AG09309 (cell line): ENCODE data around the gene TPP2.
A peak's percentile ranks its signal among the peaks of the same experiment; 100 is the strongest.

Experiments used
- DNase-seq: peaks from one replicate; pipeline ENCODE4 v3.0.0-alpha.2; 2010; ENCODE audit warnings: low read depth
- H3K4me3 ChIP-seq: 2 replicates; pipeline ENCODE4 v1.5.1; 2011; ENCODE audit warnings: mild to moderate bottlenecking, low read depth, low read length, moderate library complexity; ENCODE audit not compliant: control insufficient read depth
- TF ChIP-seq, protein P1 (sequence below): IDR thresholded peaks from 2 replicates; pipeline ENCODE4 v1.5.1; 2011; ENCODE audit warnings: mild to moderate bottlenecking, low read depth, low read length, inconsistent platforms; ENCODE audit not compliant: insufficient read depth, control insufficient read depth; ENCODE audit errors: missing control alignments

The TPP2 gene

DNA sequence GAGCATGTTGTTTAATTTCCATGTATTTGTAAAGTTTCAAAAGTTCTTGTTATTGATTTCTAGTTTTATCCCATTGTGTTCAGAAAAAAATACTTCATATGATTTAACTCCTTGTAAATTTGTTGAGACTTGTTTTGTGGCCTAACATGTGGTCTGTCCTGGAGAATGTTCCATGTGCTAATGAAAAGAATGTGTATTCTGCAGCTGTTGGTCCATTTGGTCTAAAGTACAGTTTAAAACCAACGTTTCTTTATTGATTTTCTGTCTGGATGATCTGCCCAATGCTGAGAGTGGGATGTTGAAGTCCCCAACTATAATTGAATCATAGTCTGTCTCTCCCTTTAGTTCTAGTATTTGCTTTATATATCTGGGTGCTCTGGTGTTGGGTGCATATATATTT is 34.9 kb upstream of the TPP2 start:
- TF ChIP-seq, protein P1, sequence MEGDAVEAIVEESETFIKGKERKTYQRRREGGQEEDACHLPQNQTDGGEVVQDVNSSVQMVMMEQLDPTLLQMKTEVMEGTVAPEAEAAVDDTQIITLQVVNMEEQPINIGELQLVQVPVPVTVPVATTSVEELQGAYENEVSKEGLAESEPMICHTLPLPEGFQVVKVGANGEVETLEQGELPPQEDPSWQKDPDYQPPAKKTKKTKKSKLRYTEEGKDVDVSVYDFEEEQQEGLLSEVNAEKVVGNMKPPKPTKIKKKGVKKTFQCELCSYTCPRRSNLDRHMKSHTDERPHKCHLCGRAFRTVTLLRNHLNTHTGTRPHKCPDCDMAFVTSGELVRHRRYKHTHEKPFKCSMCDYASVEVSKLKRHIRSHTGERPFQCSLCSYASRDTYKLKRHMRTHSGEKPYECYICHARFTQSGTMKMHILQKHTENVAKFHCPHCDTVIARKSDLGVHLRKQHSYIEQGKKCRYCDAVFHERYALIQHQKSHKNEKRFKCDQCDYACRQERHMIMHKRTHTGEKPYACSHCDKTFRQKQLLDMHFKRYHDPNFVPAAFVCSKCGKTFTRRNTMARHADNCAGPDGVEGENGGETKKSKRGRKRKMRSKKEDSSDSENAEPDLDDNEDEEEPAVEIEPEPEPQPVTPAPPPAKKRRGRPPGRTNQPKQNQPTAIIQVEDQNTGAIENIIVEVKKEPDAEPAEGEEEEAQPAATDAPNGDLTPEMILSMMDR: no peak
- DNase-seq: no peak
- H3K4me3 ChIP-seq: no peak overlapping the region

DNA sequence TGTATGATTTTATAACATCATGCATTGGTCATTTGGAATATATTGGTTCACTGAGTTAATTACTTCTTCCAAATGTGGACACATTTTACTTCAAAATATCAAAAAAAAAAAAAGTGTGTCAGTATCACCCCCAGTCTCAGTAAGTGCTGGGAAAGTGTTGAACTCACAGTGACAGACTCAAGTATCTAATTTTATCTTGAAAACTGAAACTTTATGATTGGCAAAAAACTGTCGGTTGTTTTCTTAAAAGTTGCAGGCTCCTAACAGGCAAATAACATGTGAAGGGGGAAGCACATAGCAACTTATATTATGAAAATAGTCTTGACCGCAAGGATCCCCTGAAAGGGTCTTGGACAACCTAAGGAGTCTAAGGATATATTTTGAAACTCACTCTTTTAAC is 33.5 kb upstream of the TPP2 start:
- TF ChIP-seq, protein P1: no peak
- no peak overlapping the region for H3K4me3 ChIP-seq
- DNase-seq: no peak

DNA sequence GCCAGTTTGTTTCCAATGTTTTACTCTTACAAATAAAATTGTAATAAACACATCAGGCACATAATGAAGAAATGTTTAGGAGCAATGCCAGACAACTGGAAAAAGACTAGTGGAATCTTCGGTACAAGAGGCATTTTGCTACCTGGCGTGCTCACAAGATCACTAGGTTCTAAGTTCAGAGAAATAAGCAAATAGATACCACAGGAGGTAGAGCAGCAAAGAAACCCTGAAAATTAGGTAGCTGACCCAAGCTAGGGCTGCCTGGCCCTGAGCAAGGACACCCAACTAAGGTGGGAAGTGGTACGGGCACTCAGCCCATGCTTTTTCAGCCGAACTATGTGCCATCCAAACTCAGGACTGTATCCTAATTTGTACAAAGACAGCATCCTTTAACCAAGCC is 32.2 kb upstream of the TPP2 start:
- no peak for DNase-seq
- no peak overlapping the region for H3K4me3 ChIP-seq
- TF ChIP-seq, protein P1: no peak

DNA sequence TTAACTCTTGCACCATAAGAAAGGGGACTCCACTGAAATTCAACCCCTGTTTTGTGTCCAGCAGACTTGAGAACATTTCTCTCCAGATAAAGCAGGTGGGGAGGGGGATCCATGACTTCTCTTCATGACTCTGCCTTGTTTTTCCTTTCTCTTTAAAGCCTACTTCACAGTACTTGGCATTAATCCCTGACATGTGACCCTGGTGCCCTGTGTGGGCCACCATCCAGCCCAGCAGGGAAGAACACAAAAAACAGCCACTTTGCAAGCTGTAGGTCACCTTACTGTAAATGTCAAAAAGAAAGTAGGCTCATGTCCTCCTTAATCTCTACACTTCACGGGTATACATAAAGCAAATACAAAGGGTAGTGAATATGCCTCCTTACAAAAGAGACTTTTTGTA is 30.3 kb upstream of the TPP2 start:
- TF ChIP-seq, protein P1: no peak
- no peak for DNase-seq
- no peak overlapping the region for H3K4me3 ChIP-seq

DNA sequence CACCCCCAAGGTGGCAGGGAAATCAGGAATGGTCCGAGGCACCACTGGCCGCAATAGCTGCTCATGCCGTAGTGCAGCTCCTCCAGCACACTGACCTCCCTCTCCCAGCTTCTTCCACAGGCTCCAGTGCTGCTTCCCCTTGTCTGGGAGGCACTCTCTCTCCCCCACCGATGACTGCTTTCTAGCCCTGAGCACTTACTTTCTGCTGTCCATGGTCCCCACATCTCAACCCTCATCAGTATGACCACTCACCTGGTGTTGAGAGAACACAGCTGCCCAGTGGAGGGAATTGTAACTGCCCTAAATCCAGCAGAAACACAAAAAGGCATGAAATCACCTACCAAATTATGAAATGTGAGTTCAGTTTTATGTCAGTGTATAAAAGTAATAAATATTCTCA is 28.9 kb upstream of the TPP2 start:
- H3K4me3 ChIP-seq: no peak overlapping the region
- no peak for DNase-seq
- TF ChIP-seq, protein P1: no peak

DNA sequence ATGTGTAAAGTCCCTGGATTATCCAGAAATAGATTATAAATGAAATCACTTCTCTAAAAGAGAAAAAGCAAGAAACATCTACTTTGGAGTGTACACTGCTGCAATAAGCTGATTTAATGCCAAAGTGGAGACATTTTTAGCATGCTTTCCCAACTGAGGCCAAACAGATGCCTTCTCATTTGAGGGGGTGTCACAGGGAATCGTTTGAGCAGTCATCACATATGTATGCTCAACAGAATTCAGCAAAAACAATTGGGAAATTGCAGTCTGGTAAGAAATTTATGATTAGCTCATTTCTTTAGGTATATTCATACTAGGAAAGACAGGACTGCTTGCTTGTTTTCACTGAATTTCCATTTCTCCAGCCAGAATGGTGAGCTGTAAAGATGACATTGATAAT is 27.3 kb upstream of the TPP2 start:
- peak; percentile 20 for DNase-seq
- H3K4me3 ChIP-seq: no peak overlapping the region
- TF ChIP-seq, protein P1: no peak

DNA sequence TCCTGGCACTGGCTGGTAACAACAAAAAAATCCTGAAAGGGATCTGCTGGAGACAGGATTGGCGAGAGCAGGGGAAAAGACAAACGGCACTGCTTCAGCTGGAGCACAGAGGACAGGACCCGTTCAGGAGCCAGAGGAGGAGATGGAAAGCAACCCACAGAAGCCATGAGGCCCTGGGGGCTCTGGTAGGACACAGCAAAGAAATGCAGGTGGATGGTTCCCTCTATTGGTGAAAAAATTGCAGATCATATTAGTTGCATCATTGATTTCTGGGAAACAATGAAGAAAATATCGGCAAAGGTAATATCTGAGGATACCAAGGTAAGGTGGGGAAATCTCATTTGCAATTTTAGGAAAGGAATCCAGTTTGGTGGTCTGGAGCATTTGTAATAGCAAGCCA is 25.7 kb upstream of the TPP2 start:
- H3K4me3 ChIP-seq: no peak overlapping the region
- TF ChIP-seq, protein P1: peak; percentile 11
- DNase-seq: no peak
